ENCODE data around the gene SERF2. TPM values are rescaled to one million over a fixed set of nuclear protein-coding genes. Genes with fewer than 3 reads are reported as not detected.

SERF2 gene
- total and polyA plus RNA-seq, 10 of the 15 experiments (the other 5 are each of a cell fraction or from before 2014, with no cell fraction given), result 464 to 4,159 (median 1,014) TPM

GRCh38 chr15:43791993-43792760 is at the start of gene SERF2 (continued):
- TF ChIP-seq IRF5 (IDR thresholded peaks at IDR 0.05; ENCODE audit: borderline replicate concordance) (no peak), ZNF207 (IDR thresholded peaks at IDR 0.05; ENCODE audit: borderline replicate concordance) (peak; percentile 55; the same call in 1 of the 2 replicates), HCFC1 (IDR thresholded peaks at IDR 0.05; ENCODE audit: low read length) (peak; percentile 16; the same call in 1 of the 2 replicates), NR2C2 (IDR thresholded peaks at IDR 0.05; ENCODE audit: borderline replicate concordance, control insufficient read depth, insufficient read length, low read depth) (no peak), IRF3 (IDR thresholded peaks at IDR 0.05) (peak; percentile 46; the same call in 1 of the 2 replicates), ZNF274 (IDR thresholded peaks at IDR 0.05; ENCODE audit: insufficient read depth, insufficient read length) (no peak), LARP7 (IDR thresholded peaks at IDR 0.05) (peak; percentile 85), NFYA (IDR thresholded peaks at IDR 0.05; ENCODE audit: borderline replicate concordance, low read depth, low read length) (no peak), MTA2 (IDR thresholded peaks at IDR 0.05; ENCODE audit: low read depth) (peak; percentile 39), CREB1 (IDR thresholded peaks at IDR 0.05; ENCODE audit: low read depth) (peak; percentile 84), ZNF217 (IDR thresholded peaks at IDR 0.05) (no peak), MYC (IDR thresholded peaks at IDR 0.05; ENCODE audit: insufficient read depth, insufficient read length, insufficient replicate concordance, low read length, severe bottlenecking) (no peak), STAT1 (conservative IDR thresholded peaks at IDR 0.05) (no peak), SRF (IDR thresholded peaks at IDR 0.05; ENCODE audit: low read depth in 2 of 2, low read length in 2 of 2) (no peak), IKZF1 (conservative IDR thresholded peaks at IDR 0.05) (peak; percentile 29)
- TF ChIP-seq, protein P1, sequence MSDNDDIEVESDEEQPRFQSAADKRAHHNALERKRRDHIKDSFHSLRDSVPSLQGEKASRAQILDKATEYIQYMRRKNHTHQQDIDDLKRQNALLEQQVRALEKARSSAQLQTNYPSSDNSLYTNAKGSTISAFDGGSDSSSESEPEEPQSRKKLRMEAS (IDR thresholded peaks at IDR 0.05; ENCODE audit: low read depth, low read length), result peak; percentile 94
- TF ChIP-seq, protein P2, sequence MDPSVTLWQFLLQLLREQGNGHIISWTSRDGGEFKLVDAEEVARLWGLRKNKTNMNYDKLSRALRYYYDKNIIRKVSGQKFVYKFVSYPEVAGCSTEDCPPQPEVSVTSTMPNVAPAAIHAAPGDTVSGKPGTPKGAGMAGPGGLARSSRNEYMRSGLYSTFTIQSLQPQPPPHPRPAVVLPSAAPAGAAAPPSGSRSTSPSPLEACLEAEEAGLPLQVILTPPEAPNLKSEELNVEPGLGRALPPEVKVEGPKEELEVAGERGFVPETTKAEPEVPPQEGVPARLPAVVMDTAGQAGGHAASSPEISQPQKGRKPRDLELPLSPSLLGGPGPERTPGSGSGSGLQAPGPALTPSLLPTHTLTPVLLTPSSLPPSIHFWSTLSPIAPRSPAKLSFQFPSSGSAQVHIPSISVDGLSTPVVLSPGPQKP (IDR thresholded peaks at IDR 0.05; ENCODE audit: low read depth, low read length), result no peak; the same call in 1 of the 2 replicates
- TF ChIP-seq, protein P3, sequence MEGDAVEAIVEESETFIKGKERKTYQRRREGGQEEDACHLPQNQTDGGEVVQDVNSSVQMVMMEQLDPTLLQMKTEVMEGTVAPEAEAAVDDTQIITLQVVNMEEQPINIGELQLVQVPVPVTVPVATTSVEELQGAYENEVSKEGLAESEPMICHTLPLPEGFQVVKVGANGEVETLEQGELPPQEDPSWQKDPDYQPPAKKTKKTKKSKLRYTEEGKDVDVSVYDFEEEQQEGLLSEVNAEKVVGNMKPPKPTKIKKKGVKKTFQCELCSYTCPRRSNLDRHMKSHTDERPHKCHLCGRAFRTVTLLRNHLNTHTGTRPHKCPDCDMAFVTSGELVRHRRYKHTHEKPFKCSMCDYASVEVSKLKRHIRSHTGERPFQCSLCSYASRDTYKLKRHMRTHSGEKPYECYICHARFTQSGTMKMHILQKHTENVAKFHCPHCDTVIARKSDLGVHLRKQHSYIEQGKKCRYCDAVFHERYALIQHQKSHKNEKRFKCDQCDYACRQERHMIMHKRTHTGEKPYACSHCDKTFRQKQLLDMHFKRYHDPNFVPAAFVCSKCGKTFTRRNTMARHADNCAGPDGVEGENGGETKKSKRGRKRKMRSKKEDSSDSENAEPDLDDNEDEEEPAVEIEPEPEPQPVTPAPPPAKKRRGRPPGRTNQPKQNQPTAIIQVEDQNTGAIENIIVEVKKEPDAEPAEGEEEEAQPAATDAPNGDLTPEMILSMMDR (IDR thresholded peaks at IDR 0.05 in 2 of 3, conservative IDR thresholded peaks at IDR 0.05 in 1 of 3; ENCODE audit: control insufficient read depth in 2 of 3, extremely low read depth in 1 of 3, insufficient read depth in 1 of 3, low read depth in 3 of 3, low read length in 3 of 3), result no peak
- TF ChIP-seq, protein P4, sequence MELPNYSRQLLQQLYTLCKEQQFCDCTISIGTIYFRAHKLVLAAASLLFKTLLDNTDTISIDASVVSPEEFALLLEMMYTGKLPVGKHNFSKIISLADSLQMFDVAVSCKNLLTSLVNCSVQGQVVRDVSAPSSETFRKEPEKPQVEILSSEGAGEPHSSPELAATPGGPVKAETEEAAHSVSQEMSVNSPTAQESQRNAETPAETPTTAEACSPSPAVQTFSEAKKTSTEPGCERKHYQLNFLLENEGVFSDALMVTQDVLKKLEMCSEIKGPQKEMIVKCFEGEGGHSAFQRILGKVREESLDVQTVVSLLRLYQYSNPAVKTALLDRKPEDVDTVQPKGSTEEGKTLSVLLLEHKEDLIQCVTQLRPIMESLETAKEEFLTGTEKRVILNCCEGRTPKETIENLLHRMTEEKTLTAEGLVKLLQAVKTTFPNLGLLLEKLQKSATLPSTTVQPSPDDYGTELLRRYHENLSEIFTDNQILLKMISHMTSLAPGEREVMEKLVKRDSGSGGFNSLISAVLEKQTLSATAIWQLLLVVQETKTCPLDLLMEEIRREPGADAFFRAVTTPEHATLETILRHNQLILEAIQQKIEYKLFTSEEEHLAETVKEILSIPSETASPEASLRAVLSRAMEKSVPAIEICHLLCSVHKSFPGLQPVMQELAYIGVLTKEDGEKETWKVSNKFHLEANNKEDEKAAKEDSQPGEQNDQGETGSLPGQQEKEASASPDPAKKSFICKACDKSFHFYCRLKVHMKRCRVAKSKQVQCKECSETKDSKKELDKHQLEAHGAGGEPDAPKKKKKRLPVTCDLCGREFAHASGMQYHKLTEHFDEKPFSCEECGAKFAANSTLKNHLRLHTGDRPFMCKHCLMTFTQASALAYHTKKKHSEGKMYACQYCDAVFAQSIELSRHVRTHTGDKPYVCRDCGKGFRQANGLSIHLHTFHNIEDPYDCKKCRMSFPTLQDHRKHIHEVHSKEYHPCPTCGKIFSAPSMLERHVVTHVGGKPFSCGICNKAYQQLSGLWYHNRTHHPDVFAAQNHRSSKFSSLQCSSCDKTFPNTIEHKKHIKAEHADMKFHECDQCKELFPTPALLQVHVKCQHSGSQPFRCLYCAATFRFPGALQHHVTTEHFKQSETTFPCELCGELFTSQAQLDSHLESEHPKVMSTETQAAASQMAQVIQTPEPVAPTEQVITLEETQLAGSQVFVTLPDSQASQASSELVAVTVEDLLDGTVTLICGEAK (IDR thresholded peaks at IDR 0.05; ENCODE audit: borderline replicate concordance), result no peak
